ENCODE measurements around the gene HAUS8. TPM values are rescaled to one million over a fixed set of nuclear protein-coding genes. Genes with fewer than 3 reads are reported as not detected.

HAUS8 gene
- total RNA-seq, 4 donors from 2014 or later = 6.4 to 9.1 (median 6.8) TPM

- H3K4me1 ChIP-seq = peaks cover 3% of the 10 kb centered on the region in 2 donors
- intact Hi-C loops (cut with DNase I) = loop anchor here (5.0 kb wide), 1 partner anchor 213 kb away; the partner anchor contains the start of gene ANKLE1
- no peak overlapping the region for H3K27ac ChIP-seq
- TF ChIP-seq POLR2A (IDR thresholded peaks at IDR 0.05) (no peak), CTCF (IDR thresholded peaks at IDR 0.05) (no peak)
- H3K4me3 ChIP-seq (replicated peaks in 1 of 3) = no peak overlapping the region
- H3K36me3 ChIP-seq = no peaks in the 10 kb centered on the region
- no peaks in the 10 kb centered on the region for H3K27me3 ChIP-seq
- 90 to 92% methylated on average over 9 of the region's 9 CpGs for WGBS, 2 donors
- no peaks in the 10 kb centered on the region for H3K9me3 ChIP-seq
- DNase-seq = no peak
Observed at GRCh38 chr19:17069193-17069592, 6.1 kb downstream of the HAUS8 start.

DNA sequence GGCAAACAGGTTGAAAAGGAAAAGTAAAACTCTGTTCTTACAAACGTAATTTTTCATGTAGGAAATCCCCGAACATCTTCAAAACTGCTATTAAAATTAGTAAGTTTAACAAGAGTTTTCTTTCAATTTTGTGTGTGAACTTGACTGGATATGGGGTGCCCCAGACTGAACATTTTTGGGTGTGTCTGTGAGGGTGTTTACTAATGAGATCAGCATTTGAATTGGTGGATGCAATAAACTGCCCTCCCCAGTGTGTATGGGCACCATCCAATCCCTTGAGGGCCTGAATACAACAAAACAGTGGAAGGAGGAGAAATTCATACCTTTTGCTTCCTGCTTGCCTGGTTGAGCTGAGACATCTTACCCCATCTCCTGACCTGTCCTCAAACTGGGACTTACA lies 11.8 kb downstream of the HAUS8 start:
- DNase-seq = no peak
- no peak overlapping the region for H3K27ac ChIP-seq
- H3K4me1 ChIP-seq = no peaks in the 10 kb centered on the region
- no peak overlapping the region for H3K4me3 ChIP-seq (replicated peaks in 1 of 3)
- peaks cover 6 to 11% of the 10 kb centered on the region in 2 donors for H3K36me3 ChIP-seq
- TF ChIP-seq CTCF (IDR thresholded peaks at IDR 0.05) (no peak), POLR2A (IDR thresholded peaks at IDR 0.05) (no peak)
- H3K9me3 ChIP-seq = no peaks in the 10 kb centered on the region
- H3K27me3 ChIP-seq = no peaks in the 10 kb centered on the region
- WGBS, 2 donors = 94 to 95% methylated on average over 2 of the region's 2 CpGs
- intact Hi-C loops (cut with DNase I) = no loop called here

GRCh38 chr19:17061691-17062090 lies 13.6 kb downstream of the HAUS8 start:
- Histone ChIP-seq H3K36me3 (peaks cover 16 to 21% of the 10 kb centered on the region in 2 donors), H3K4me3 (replicated peaks in 1 of 3) (no peak overlapping the region), H3K9me3 (no peaks in the 10 kb centered on the region), H3K4me1 (no peaks in the 10 kb centered on the region), H3K27ac (no peak overlapping the region), H3K27me3 (no peaks in the 10 kb centered on the region)
- 95 to 98% methylated on average over 6 to 7 of the region's 7 CpGs for WGBS, 2 donors
- no peak for TF ChIP-seq POLR2A (IDR thresholded peaks at IDR 0.05)
- TF ChIP-seq CTCF (IDR thresholded peaks at IDR 0.05) = no peak
- intact Hi-C loops (cut with DNase I) = no loop called here
- no peak for DNase-seq

DNA sequence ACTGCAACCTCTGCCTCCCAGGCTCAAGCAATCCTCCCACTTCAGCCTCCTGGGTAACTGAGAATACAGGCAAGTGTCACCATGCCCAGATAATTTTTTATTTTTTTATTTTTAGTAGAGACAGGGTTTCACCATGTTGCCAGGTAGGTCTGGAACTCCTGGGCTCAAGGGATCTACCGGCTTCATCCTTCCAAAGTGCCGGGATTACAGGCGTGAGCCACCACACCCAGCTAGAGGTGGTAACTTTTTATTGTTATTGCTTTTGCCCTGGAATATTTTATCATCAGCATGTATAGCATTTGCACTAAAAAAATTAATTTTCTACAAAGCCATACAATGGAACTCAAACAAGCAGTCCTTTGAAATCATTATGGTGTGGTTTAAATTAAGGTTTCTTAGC lies 14.0 kb downstream of the HAUS8 start:
- Histone ChIP-seq H3K4me3 (replicated peaks in 1 of 3) (no peak overlapping the region), H3K36me3 (peaks cover 16 to 21% of the 10 kb centered on the region in 2 donors), H3K4me1 (no peaks in the 10 kb centered on the region), H3K9me3 (no peaks in the 10 kb centered on the region), H3K27ac (no peak overlapping the region), H3K27me3 (no peaks in the 10 kb centered on the region)
- no peak for TF ChIP-seq CTCF (IDR thresholded peaks at IDR 0.05)
- TF ChIP-seq POLR2A (IDR thresholded peaks at IDR 0.05) = no peak
- WGBS, 2 donors = 97 to 100% methylated on average over 3 of the region's 3 CpGs
- intact Hi-C loops (cut with DNase I) = no loop called here
- no peak for DNase-seq

- no peaks in the 10 kb centered on the region for H3K27me3 ChIP-seq
- peaks cover 16 to 21% of the 10 kb centered on the region in 2 donors for H3K36me3 ChIP-seq
- H3K9me3 ChIP-seq = no peaks in the 10 kb centered on the region
- H3K4me3 ChIP-seq (replicated peaks in 1 of 3) = no peak overlapping the region
- no peaks in the 10 kb centered on the region for H3K4me1 ChIP-seq
- TF ChIP-seq CTCF (IDR thresholded peaks at IDR 0.05) (no peak), POLR2A (IDR thresholded peaks at IDR 0.05) (no peak)
- DNase-seq = no peak
- 91 to 93% methylated on average over 3 of the region's 3 CpGs for WGBS, 2 donors
- no peak overlapping the region for H3K27ac ChIP-seq
- intact Hi-C loops (cut with DNase I) = no loop called here
Observed at GRCh38 chr19:17060802-17061201, 14.4 kb downstream of the HAUS8 start.
